NCI-H2107 treated with DMSO at 0.1 percent for 48 hours (cell line): Measurements from ENCODE around the gene RASA4.
"Not testable (repeated sequence)": the region's sequence is repeated elsewhere in the genome, so short reads cannot be mapped to it uniquely, and the experiment has no call there.

Experiments used
- DNase-seq: peaks from one replicate; lab custom pipeline; 2025; ENCODE audit not compliant: unreplicated experiment; lab: John Stamatoyannopoulos, UW

RASA4 gene

DNA sequence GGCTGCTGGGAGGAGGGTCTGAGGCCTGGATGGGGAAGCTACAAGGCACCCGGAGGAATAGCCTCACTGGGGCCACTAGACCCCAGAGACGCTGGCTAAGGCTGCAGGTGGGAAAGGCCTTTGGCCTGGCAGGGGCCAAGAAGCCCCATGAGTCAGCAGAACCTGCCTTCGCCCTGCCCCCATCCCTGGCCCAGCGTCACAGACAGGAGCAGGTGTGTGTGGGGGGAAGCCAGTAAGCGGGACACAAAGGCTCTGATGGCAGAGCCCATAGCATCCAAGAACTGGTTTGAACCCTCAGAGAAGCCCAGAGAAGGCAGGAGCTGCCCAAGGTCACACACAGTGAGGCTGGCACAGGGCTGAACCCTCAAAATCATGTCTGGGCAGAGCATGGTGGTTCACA lies 9.7 kb downstream of the RASA4 start:
- not testable (repeated sequence) for DNase-seq

DNA sequence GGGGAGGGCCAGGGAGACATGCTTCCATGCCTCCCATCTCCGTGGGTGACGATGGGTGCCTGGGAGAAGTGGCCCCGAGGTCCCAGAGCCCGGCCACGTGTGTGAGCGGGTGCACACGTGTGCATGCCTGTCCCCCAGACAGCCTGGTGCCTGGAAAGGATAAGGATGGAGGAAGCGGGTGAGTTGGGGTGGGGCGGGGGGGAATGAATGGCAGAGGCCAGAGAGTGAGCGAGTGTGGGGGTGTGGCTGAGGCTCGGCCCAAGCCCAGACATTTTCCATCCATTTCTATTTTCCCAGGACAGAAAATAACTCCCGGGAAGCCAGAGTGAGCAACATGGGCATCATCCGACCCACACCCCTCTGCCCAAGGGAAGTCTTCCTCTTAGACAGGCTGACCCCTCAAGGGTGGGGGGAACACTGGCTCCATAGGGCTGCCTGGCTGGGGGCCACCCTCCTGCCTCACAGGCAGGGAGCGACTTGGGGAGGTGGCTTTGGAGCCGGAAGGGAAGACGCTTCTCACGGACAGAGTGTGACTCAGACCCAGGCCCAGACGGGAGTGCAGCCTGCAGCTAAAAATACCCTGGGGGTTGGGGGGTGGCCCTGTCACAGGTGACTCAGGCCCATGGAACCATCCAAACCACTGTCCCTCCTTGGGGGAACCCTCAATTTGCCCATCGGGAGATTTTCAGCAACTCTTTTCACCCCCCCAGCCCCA lies 12.0 kb downstream of the RASA4 start:
- DNase-seq: not testable (repeated sequence)

DNA sequence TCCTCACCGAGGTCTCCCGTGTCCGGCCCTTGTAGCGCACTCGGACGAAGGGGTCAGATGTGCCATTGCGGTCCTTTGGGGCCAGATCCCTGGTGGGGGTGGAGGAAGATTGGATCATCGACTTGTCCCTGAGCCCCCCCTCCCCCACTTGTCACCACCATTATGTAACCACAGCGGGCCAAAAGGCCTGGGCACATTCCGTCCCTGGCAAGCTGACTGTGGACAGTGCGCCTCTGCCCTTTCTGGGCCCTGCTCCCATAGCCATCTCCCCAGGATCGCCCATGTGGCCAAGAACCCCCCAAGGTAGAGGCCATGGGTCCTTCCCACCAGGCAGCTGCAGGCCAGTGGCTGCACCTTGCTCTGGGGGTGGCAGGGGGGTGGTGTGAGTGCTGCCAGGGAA lies 14.2 kb downstream of the RASA4 start:
- not testable (repeated sequence) for DNase-seq

DNA sequence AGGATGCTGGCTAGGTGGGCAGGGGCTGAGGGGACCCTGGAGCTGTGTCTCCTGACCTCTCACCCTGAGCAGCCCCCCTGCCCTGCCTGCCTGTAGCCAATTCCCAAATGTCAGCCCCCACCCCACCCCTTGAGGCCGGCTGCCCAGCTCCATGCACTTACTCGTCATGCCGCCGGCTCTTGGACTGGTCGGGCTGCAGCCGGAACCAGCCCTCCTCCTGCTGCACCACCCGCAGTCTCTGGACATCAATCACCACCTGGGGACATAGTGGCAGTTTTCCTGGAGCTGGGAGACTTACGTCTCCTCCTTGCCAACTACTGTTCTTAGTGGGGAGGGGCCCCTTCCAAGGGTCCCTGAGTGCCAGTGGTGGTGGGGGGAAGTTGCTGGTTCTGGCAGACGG lies 16.9 kb downstream of the RASA4 start:
- not testable (repeated sequence) for DNase-seq

DNA sequence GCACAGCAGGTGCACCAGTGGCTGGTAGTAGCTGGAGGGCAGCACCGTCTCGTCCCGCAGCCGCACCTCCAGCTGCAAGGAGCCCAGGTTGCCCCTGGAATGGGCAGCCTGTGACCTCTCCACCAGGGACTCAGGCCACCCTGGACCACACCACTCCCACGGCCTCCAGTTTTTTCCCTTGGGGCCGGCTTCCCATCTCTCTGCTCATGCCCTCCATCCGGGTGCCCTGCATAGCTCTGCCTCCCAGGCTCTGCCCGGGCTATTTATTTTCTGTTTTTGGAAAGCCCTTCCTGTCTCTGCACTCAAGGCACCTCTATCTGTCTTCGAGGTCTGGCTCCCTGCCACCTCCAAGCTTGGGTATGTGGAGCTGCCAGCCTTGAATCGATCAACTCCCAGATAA lies 20.5 kb downstream of the RASA4 start:
- DNase-seq: not testable (repeated sequence)

DNA sequence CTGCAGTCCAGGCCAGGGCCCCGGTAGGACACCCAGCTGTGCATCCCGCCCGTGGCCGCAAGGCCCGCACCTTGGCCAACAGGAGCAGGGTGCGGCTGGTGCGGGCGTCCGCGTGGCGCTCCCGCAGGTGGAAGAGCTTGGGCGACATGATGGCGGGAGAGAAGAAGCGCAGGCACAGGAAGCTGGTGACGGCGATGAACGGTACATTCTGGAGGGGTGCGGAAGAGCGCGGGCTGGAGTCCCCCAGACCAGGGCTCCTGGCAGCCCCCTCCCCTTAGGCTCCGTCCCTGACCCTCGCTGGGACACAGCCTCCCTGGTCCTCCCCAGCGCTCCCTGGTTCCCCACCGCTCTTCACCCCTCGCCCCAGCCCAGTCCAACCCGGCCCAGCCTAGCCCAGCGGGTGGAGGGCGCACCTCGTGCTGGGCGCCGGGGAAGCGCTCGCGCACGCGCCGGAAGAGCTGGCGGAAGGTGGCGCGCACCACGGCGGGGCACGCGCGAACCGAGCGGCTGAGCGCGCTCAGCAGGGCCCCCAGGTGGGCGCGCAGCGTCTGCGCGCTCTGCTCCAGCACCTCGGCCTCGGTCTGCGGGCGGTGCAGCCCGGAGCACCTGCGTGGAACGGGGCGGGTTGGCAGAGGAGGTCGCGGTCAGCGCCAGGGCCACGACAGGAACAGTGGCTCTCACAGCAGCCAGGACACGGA lies 22.8 kb downstream of the RASA4 start:
- not testable (repeated sequence) for DNase-seq

DNA sequence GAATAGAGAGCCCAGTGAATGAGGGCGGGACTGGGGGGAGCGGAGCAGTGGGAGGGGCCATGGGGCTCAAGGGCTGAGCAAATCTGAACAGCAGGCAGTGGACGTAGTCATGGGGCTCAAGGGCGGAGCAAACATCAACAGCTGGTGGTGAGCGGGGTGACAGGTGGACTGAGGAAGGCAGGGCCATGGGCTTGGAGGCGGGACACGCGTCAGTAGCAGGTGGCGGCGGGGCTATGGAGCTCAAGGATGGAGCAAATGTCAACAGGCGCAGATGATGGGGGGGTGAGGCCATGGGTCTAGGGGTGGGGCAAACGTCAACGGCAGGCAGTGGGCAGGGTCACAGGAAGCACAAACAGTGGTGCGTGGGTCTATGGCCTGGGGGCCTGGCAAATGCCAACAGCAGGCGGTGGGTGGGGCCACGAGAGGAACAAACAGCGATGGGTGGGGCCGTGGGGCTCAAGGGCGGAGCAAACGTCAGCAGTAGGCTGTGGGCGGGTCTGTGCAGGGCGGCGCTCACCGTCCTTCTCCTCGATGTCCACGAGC lies 24.0 kb downstream of the RASA4 start:
- DNase-seq: not testable (repeated sequence)

DNA sequence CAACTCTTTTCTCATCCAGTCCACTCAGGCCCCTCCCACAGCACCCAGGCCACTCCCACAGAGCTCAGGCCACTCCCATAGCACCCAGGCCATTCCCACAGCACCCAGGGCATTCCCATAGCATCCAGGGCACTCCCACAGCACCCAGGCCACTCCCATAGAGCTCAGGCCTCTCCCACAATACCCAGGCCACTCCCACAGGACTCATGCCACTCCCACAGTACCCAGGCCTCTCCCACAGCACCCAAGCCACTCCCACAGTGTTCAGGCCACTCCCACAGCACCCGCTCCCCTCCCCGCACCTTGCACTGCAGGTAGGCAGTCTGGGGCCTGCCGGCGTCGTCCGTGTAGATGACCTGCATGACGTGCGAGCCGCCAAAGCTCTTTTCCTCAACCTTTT lies 26.7 kb downstream of the RASA4 start:
- not testable (repeated sequence) for DNase-seq

DNA sequence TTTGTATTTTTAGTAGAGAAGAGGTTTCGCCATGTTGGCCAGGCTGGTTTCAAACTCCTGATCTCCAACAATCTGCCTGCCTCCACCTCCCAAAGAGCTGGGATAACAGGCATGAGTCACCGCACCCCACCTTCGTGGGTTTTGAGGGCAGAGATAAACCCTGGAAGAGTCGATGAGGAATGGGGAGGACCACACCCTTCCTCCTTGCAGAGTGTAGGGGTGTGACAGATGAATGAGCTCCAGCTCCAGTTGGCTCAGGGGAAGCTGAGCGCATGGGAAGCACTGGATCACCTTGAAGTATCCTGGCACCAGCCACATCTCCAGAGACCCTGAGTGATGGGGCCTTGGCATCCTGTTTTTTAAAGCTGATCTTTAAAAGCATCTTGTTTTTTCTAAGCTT lies 33.1 kb downstream of the RASA4 start:
- DNase-seq: not testable (repeated sequence)

DNA sequence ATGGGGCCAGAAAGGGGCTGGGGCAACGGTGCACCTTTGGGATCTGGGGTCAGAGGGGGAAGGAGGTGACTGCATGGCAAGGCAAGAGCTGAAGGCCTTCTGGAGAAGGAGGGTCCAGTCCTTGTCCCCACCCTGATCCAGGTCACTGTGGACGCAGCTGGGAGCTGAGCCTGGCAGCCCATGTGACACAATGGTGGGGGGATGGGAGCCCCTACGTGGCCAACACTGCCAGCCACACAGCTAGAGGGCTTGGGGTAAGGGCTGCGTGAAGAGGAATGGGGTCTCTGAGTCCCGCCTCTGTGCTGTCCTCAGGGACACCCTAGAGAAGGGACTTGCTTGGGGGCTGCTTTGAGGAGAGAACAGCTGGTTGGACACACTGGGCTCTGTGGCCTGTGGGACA lies 34.8 kb downstream of the RASA4 start:
- DNase-seq: not testable (repeated sequence)

DNA sequence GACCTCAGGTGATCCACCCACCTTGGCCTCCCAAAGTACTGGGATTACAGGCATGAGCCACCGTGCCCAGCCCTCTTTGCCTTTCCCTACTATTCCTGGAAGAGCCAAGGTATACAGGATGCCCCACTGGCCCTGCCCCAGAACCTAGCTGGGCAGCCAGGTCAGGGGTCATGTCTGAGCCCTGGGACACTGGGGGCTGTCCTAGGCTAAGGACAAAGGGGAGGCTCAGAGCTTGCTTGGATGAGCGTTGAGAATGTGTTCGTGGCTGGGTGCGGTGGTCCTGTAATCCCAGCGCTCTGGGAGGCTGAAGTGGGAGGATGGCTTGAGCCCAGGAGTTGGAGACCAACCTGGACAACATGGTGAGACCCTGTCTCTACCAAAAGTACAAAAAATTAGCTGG lies 38.1 kb downstream of the RASA4 start:
- DNase-seq: not testable (repeated sequence)

DNA sequence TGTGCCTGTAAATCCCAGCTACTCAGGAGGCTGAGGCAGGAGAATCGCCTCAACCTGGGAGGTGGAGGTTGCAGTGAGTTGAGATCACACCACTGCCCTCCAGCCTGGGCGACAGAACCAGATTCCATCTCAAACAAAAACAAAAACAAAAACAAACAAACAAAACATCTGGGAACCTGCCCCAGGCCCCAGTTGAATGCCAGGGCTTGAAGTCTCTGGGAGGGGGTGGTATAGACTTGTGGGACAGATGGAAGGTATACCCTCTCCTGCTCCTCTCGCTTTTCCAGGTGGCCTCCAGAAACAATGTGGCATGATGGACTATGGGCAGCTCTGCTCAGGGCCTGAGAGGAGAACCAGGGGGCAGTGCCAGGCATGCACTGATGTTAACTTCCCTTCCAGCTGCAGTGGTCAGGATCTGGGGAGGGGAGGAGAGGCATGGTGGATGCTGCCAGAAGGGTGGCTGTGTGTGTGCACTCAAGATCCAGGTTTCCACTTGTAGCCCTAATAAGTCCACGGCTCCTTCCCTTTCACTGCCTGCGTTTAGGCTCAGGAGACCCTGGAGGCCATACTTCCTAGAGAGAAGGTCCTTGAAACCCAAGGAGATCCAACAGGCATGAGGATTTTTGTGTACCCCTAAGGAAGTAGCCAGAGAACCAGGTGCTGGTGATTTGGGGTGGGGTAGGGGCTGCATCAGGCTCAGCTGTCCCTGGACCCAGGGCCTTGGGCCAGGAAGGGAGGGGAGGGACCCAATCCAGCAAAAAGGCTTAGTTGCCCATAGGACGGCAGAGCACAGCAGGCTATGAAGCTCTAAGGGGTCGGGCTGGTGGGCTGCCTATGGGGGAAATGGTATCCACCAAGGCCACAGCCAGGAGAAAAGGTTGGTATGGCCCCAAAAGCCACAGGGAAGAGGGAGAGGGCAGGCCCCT lies 39.0 kb downstream of the RASA4 start:
- not testable (repeated sequence) for DNase-seq

DNA sequence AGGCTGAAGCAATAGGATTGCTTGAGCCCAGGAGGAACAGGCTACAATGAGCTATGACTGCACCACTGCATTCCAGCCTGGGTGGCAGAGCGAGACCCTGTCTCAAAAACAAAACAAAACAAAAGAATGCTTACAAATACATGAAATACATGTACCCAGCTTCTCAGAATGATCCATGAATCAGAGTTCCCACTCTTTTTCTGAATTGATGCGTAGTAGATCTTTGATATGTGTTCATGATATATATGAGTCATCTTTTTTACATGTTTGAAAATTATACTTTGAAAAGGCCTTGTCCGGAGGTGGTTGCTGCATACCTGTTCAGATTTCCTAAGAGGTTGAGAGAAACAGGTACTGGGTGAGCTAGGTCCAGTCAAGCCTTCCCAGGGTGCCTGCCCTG lies 40.2 kb downstream of the RASA4 start:
- not testable (repeated sequence) for DNase-seq

DNA sequence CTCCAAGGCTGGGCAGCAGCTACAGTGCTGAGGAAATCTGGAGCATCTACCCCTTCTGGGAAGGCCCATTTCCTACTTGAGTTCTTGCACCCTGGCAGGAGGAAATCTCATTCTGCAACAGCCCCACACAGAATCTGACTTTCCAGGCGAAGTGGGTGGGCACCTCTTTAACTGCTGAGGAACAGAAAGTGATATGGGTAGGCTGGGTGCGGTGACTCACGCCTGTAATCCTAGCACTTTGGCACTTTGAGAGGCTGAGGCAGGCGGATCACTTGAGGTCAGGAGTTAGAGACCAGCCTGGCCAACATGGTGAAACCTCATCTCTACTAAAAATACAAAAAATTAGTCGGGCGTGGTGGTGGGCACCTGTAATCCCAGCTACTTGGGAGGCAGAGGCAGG lies 41.9 kb downstream of the RASA4 start:
- not testable (repeated sequence) for DNase-seq

DNA sequence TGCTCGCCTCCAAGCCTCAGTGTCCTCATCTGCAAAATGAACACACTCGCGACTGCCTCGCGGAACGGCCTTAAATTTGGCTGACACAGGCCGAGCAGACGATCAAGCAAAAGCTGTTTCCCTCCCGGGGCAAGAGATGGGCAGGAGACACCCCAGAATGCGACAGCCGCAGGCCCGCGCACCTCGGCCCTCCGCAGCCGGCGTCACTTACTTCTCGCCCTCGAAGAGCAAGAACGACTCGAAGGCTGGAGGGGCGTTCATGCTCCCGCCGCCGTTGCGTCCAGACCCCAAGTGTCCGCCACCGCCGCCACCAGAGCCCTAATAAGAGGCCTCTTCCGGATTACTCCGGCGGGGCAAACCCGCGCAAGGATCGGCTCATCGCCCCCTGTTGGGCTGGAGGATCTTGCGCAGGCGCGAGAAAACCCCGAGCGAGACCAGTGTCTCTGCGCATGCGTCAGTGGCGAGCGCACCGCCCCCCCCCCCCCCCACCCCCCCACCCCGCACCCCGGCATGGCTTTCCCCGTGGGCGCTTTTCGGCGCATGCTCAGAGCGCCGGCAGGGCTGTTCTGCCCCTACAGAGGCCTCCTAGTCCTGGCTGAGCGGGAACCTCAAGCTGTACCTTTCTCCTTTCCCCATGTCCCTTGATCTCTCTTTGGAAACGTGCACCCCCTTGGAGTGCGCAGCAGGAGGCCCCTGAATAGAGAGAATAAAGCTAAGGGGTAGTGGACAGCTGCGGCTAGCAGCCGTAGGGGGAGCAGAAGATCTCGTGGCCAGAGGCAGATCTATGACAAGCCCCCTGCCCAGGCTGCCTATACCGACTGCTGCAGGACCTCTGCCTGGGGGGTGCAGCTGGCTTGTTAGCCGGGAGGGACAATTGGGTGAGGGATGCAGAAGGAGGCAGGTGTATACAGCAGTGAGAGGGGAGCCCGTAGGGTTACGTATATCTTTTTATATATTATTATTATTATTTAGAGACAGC lies 44.0 kb downstream of the RASA4 start, which contains the start of gene POLR2J3:
POLR2J3 (minus strand) TSS at position 323 of the 979 bp plus-strand sequence; CDS start at position 261, 62 bp downstream.
- DNase-seq: not testable (repeated sequence)

DNA sequence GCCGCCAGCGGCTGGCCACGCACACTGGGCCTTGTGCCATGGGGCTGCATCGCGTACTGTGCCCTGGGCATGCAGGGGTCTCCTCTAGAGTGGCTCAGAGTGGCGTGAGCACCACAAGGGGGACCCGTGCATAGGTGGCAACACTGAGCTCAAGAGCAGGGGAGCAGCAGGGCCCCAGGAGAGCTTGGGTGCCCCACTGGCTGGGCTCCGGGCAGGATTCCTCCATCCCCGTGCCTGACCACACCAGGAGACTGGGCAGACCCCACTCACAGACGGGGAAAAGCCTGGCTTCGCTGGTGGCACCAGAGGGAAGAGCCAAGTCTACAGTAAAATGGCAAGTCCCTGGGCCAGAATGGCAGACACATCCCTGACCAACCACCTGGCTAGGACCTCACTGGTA lies 47.9 kb downstream of the RASA4 start:
- DNase-seq: not testable (repeated sequence)

DNA sequence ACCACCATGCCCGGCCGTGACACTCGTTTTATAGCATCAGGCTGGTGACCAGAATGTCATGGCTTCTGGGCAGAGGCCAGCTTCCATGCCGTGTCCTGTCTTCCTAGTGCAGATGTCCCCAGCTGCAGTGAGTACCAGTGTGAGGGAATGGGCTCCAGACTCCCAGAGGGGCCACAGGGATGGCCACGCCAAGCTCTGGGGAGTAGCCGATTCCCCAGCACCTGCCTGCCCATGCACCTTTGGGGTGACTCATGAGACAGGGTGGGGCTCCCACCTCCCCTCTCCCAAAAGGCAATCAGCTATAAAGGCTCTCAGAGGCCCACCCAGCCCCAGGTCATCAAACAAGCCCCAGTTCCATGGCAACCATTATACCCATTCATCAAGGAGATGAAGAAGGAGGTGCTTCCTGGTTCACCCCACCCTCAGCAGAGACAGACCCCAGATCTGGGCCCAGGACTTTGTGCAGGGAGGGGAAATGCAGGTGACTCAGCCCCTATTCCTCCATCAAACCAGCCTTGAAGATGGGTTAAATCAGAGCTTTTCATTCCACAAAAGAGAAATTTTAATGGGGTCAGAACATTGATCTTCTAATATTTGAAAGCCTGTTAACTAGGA lies 65.6 kb downstream of the RASA4 start, which contains the start of gene SPDYE2:
SPDYE2 (plus strand) TSS at position 419 of the 615 bp plus-strand sequence. CDS start 2,030 bp downstream, outside the sequence.
- not testable (repeated sequence) for DNase-seq

DNA sequence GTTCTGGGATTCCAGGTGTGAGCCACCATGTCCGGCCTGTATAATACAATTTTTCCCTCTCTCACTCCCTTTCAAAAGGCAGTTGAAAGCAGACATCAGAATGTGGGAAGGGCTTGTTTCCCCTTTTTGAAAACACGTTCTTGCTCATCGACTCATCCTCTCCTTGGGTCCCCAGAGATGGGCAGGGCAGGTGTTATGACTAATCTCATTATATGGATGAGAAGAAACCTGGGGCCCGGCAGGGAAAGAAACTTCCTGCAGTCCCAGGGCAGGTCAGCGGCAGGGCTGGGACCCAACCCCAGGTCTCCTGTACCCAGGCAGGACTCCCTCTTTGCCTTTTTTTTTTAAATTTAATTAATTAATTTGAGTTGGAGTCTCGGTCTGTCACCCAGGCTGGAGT lies 70.2 kb downstream of the RASA4 start:
- not testable (repeated sequence) for DNase-seq

DNA sequence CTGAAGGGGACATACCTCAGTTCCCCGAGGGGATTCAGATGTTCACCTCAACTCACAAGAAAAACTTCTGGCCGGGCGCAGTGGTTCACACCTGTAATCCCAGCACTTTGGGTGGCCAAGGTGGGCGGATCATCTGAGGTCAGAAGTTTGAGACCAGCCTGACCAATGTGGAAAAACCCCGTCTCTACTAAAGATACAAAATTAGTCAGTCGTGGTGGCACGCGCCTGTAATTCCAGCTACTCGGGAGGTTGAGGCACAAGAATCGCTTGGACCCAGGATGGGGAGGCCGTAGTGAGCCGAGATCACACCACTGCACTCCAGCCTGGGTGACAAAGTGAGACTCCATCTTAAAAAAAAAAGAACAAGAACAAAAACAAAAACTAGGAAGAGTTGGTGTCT lies 71.3 kb downstream of the RASA4 start:
- DNase-seq: not testable (repeated sequence)
